ENCODE measurements around the gene HSDL2. TPM values are rescaled to one million over a fixed set of nuclear protein-coding genes. Genes with fewer than 3 reads are reported as not detected.

Gene HSDL2
- total and polyA plus RNA-seq, 2 experiments from 2014 or later, result 35.8 to 39.2 TPM

DNA sequence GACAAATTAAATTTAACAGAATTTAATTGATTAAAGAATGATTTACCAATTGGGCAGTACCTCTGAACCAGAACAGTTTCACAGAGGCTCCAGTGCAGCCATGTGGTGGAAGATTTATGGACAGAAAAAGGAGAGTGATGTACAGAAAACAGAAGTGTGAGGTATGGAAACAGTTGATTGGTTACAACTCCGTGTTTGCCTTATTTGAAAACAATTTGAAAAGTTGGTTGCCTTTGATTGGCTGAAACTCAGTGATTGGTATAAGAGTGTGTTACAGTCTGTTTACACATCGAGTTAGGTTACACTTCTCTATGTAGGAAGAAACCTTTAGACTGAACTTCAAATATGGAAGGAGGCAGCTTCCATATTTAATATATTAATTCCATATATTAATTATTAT lies 136.9 kb downstream of the HSDL2 start:
- Histone ChIP-seq H3F3A (ENCODE audit: insufficient read depth) (peaks cover 5% of the 10 kb centered on the region; the same call in 1 of the 2 replicates), H3K9ac (no peak overlapping the region), H3K27me3 (replicated peaks; ENCODE audit: insufficient read depth) (no peaks in the 10 kb centered on the region), H3K27ac (no peak overlapping the region), H3K36me3 (ENCODE audit: low read depth) (no peaks in the 10 kb centered on the region), H3K9me2 (ENCODE audit: insufficient read depth) (no peaks in the 10 kb centered on the region), H3K9me3 (ENCODE audit: low read depth) (no peaks in the 10 kb centered on the region), H4K20me1 (ENCODE audit: insufficient read depth) (0 out of 2 replicates have a peak, but pooled peaks cover 3% of the 10 kb centered on the region), H3K4me1 (ENCODE audit: insufficient read depth) (peaks cover under 1% of the 10 kb centered on the region), H3K4me3 (no peak overlapping the region), H3K4me2 (ENCODE audit: unreplicated experiment) (no peak overlapping the region), H2AFZ (no peak overlapping the region), H3K79me2 (ENCODE audit: insufficient read depth) (peaks cover 65% of the 10 kb centered on the region)
- in situ Hi-C loops (cut with MboI), result no loop called here
- DNase-seq, result no peak
- WGBS, 2 experiments (ENCODE audit: low coverage in 1 of 2, low lambda C conversion rate in 2 of 2, missing lambda C conversion rate in 2 of 2), result 70 to 74% methylated on average over 2 of the region's 2 CpGs
- TF ChIP-seq EZH2 (IDR thresholded peaks at IDR 0.05; ENCODE audit: insufficient read depth, poor library complexity, severe bottlenecking) (no peak), EZH2phosphoT487 (IDR thresholded peaks at IDR 0.05; ENCODE audit: insufficient read depth, low read depth) (no peak)

- Histone ChIP-seq H2AFZ (no peak overlapping the region), H3K27ac (no peak overlapping the region), H3K79me2 (ENCODE audit: insufficient read depth) (peaks cover 87% of the 10 kb centered on the region), H3K4me3 (no peak overlapping the region), H3K4me2 (ENCODE audit: unreplicated experiment) (no peak overlapping the region), H3K9me2 (ENCODE audit: insufficient read depth) (no peaks in the 10 kb centered on the region), H3K27me3 (replicated peaks; ENCODE audit: insufficient read depth) (no peaks in the 10 kb centered on the region), H3K36me3 (ENCODE audit: low read depth) (no peaks in the 10 kb centered on the region), H3F3A (ENCODE audit: insufficient read depth) (no peaks in the 10 kb centered on the region), H3K4me1 (ENCODE audit: insufficient read depth) (no peaks in the 10 kb centered on the region), H3K9me3 (ENCODE audit: low read depth) (no peaks in the 10 kb centered on the region), H4K20me1 (ENCODE audit: insufficient read depth) (no peaks in the 10 kb centered on the region), H3K9ac (no peak overlapping the region)
- DNase-seq, result no peak
- TF ChIP-seq EZH2phosphoT487 (IDR thresholded peaks at IDR 0.05; ENCODE audit: insufficient read depth, low read depth) (no peak), EZH2 (IDR thresholded peaks at IDR 0.05; ENCODE audit: insufficient read depth, poor library complexity, severe bottlenecking) (no peak)
- WGBS, 2 experiments (ENCODE audit: low coverage in 1 of 2, low lambda C conversion rate in 2 of 2, missing lambda C conversion rate in 2 of 2), result 94 to 100% methylated on average over 1 of the region's 1 CpG
- in situ Hi-C loops (cut with MboI), result no loop called here
Measured at GRCh38 chr9:112520069-112520468, 140.2 kb downstream of the HSDL2 start.

DNA sequence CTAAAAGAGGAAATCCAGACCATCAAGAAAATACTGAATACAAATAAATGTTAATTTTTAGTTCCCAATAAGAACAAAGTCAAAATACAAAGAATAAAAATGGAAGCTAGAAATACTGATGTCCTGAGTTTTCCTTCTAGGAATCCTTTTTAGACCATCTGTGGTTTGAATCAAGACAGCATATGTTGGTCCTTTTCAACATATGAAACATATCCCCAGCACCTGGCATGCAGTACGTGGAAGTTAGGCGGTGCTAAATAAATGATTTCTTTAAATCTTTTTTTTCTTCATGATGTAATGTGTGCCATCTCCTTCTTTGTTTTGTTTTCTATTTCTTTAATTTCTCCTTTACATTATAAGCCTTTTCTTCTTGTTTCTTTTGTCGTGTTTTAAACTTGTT lies 140.7 kb downstream of the HSDL2 start:
- in situ Hi-C loops (cut with MboI), result no loop called here

More for the DNA sequence above, 140.7 kb downstream of the HSDL2 start:
- Histone ChIP-seq H3K4me1 (ENCODE audit: insufficient read depth) (no peaks in the 10 kb centered on the region), H3K4me3 (no peak overlapping the region), H4K20me1 (ENCODE audit: insufficient read depth) (no peaks in the 10 kb centered on the region), H3K79me2 (ENCODE audit: insufficient read depth) (peaks cover 93% of the 10 kb centered on the region), H3F3A (ENCODE audit: insufficient read depth) (no peaks in the 10 kb centered on the region), H3K27ac (no peak overlapping the region), H3K9me2 (ENCODE audit: insufficient read depth) (no peaks in the 10 kb centered on the region), H2AFZ (no peak overlapping the region), H3K4me2 (ENCODE audit: unreplicated experiment) (no peak overlapping the region), H3K36me3 (ENCODE audit: low read depth) (no peaks in the 10 kb centered on the region), H3K27me3 (replicated peaks; ENCODE audit: insufficient read depth) (no peaks in the 10 kb centered on the region), H3K9ac (no peak overlapping the region), H3K9me3 (ENCODE audit: low read depth) (no peaks in the 10 kb centered on the region)
- DNase-seq, result no peak
- 28 to 29% methylated on average over 3 of the region's 3 CpGs for WGBS, 2 experiments (ENCODE audit: low coverage in 1 of 2, low lambda C conversion rate in 2 of 2, missing lambda C conversion rate in 2 of 2)
- TF ChIP-seq EZH2 (IDR thresholded peaks at IDR 0.05; ENCODE audit: insufficient read depth, poor library complexity, severe bottlenecking) (no peak), EZH2phosphoT487 (IDR thresholded peaks at IDR 0.05; ENCODE audit: insufficient read depth, low read depth) (no peak)

Other genes starting within 250 kb of the HSDL2 start
- 5.4 and 8.4 TPM in 2 replicates for gene SUSD1, start 204.8 kb upstream of the HSDL2 start, total RNA-seq (2014; rRNA removed; shearing (Covaris generic))
- 4.0 and 4.2 TPM in 2 replicates for gene SUSD1, start 204.8 kb upstream of the HSDL2 start, polyA plus RNA-seq (2016; fragmentation: Nextera tagmentation; extraction: Ambion mirVana)
- 26.5 and 62.6 TPM in 2 replicates for gene PTBP3, start 46.5 kb upstream of the HSDL2 start, total RNA-seq (2014; rRNA removed; shearing (Covaris generic))
- gene PTBP3, start 46.5 kb upstream of the HSDL2 start, polyA plus RNA-seq (2016; fragmentation: Nextera tagmentation; extraction: Ambion mirVana), result 14.7 and 14.9 TPM in 2 replicates
- gene KIAA1958, start 106.7 kb downstream of the HSDL2 start, total RNA-seq (2014; rRNA removed; shearing (Covaris generic)), result 4.7 and 7.7 TPM in 2 replicates
- gene KIAA1958, start 106.7 kb downstream of the HSDL2 start, polyA plus RNA-seq (2016; fragmentation: Nextera tagmentation; extraction: Ambion mirVana), result 7.2 and 7.8 TPM in 2 replicates

All from GM23248 (cell line).